GM20431 (cell line): ENCODE results near the gene MARS1.
"Not testable (repeated sequence)": the region's sequence is repeated elsewhere in the genome, so short reads cannot be mapped to it uniquely, and the experiment has no call there.

ENCODE experiments used
- in situ Hi-C: fragments of 300-500 bp; cut with MseI, MboI; formaldehyde crosslinking; loops from one replicate; pipeline ENCODE4 v1.15.0; 2020; ENCODE audit warnings: low sequenced_read_pairs; ENCODE audit not compliant: unreplicated experiment

MARS1 gene

GRCh38 chr12:57487597-57488401, at the start of gene MARS1:
TSS of gene MARS1 (plus strand) at chr12:57488068. CDS start at chr12:57488091, 23 bp downstream.
- in situ Hi-C loops: no loop called here

DNA sequence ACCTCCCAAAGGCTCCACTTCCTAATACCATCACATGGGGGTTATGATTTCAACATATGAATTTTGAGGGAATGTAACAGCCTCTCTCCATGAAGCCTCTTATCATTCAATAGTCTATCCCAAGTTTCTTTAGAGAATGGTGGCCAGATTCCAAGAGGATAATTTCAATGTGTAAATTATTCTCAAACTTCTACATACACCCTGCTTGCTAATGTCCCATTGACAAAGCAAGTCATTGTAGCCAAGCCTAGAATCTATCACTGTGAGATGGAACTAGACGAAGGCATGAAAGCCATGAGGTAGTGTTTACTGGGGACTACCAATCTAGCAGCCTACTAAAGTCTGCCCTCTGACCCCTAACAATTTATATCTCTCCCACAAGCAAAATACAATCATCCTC, 49.5 kb upstream of the MARS1 start:
- in situ Hi-C loops: no loop called here

- in situ Hi-C loops: no loop called here
These were observed 48.1 kb upstream of the MARS1 start for GRCh38 chr12:57439762-57440266.

DNA sequence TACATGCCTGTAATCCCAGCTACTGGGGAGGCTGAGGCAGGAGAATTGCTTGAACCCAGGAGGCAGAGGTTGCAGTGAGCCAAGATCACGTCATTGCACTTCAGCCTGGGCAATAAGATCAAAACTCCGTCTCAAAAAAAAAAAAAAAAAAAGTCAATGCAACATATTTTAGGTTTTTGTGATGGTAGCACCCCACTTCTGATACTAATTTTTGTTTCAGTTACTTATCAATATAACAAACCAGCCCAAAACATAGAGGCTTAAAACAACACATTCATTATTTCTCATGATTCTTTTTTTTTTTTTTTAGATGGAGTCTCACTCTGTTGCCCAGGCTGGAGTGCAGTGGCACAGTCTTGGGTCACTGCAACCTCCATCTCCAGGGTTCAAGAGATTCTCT, 46.5 kb upstream of the MARS1 start:
- in situ Hi-C loops: not testable (repeated sequence)

GRCh38 chr12:57441846-57442427, 45.9 kb upstream of the MARS1 start:
- in situ Hi-C loops: no loop called here

- in situ Hi-C loops: not testable (repeated sequence)
These were observed 43.5 kb upstream of the MARS1 start for GRCh38 chr12:57444337-57444736.

DNA sequence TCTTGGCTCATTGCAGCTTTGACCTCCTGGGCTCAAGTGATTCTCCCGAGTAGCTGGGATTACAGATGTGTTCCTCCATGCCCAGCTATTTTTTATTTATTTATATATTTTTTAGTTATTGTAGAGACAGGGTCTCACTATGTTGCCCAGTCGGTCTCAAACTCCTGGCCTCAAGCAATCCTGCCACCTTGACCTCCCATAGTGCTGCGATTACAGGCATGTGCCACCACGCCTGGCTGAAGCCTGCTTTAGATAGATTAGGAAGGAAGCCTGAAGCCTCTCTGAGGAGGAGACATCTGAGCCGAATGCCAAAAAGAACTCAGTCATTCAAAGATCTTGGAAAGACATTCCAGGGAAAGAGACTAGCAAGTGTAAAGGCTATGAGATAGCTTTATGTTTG, 43.1 kb upstream of the MARS1 start:
- in situ Hi-C loops: no loop called here

GRCh38 chr12:57446292-57446960, 41.4 kb upstream of the MARS1 start:
- in situ Hi-C loops: no loop called here

DNA sequence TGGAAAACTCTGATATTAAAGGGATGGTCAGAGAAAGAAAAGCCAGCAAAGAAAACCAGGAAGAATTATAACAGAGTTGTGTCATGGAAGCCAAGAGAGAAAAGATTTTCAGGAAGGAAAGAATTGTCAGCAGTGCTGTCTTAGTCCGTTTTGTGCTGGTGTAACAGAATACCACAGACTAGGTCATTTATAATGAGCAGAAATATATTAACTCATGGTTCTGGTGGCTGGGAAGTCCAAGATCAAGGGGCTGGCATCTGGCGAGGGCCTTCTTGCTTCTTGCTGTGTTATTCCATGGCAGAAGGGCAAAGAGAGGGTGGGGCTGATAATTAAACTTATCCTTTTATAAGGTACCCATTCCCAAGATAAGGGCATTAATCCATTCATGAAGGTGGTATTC, 39.2 kb upstream of the MARS1 start:
- in situ Hi-C loops: no loop called here

GRCh38 chr12:57449375-57449774, 38.5 kb upstream of the MARS1 start:
- in situ Hi-C loops: no loop called here

DNA sequence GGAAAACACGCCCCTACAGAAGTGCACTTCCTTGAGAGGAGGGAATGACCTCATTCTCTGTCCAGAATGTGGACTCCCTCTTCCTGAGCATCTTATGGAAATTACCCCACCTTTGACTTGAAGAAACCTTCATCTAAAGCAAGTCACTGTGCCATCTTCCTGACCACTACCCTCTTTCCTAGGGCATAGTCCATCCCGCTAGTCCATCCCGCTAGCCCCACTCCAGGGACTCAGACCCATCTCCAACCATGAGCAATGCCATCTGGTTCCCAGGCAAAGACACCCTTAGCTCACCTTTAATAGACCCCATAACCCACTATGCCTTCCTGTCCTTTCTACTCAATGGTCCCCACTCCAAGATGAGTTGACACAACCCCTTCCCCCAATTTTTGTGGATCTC, 37.8 kb upstream of the MARS1 start:
- in situ Hi-C loops: loop anchor here (10.0 kb wide), 1 partner anchor 185 kb away; no protein-coding TSS in a partner anchor

DNA sequence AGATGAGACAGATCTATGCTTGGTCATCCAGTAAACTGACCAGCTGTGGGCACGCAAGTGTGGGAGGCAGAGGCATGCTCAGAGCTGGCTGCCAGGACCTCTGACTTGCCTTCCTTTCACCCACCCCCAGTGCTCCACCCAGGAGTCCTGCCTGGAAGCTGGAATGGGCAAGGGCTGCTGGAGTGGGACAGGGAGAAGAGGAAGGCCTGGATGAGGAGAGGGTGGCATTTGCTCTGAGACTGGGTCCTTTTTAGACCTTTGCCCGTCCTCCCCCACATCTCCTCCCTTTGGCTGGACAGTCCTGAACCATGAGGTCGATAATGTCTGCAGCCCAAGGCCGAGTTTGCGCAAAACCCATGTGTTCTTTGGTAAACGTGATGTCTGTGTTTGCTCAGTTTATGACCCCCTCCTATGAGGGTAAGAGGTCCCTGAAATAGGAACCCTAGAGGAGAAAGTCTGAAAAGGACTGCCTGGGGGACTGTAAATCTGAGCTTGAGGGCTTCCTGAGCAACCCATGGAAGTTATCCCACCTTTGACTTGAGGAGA, 36.6 kb upstream of the MARS1 start:
- in situ Hi-C loops: loop anchor here (10.0 kb wide), 1 partner anchor 187 kb away; no protein-coding TSS in a partner anchor

- in situ Hi-C loops: loop anchor here (10.0 kb wide), 1 partner anchor 188 kb away; no protein-coding TSS in a partner anchor
These were observed 35.5 kb upstream of the MARS1 start for GRCh38 chr12:57452181-57452936.

GRCh38 chr12:57452937-57453509, 34.8 kb upstream of the MARS1 start:
- in situ Hi-C loops: loop anchor here (10.0 kb wide), 1 partner anchor 188 kb away; no protein-coding TSS in a partner anchor

GRCh38 chr12:57454213-57454565, 33.7 kb upstream of the MARS1 start:
- in situ Hi-C loops: loop anchor here (10.0 kb wide), 1 partner anchor 189 kb away; no protein-coding TSS in a partner anchor

- in situ Hi-C loops: loop anchor here (10.0 kb wide), 1 partner anchor 190 kb away; no protein-coding TSS in a partner anchor
These were observed 33.1 kb upstream of the MARS1 start, which contains the start of gene INHBE for GRCh38 chr12:57454566-57455373. TSS of gene INHBE (plus strand) at chr12:57455307. CDS start at chr12:57455537, 230 bp downstream.

GRCh38 chr12:57455374-57456144, 32.3 kb upstream of the MARS1 start:
- in situ Hi-C loops: loop anchor here (10.0 kb wide), 1 partner anchor 191 kb away; no protein-coding TSS in a partner anchor
